H1 (cell line): Measurements from ENCODE around the gene KIZ. TPM values are rescaled to one million over a fixed set of nuclear protein-coding genes. Genes with fewer than 3 reads are reported as not detected.
A peak's percentile ranks its signal among the peaks of the same experiment; 100 is the strongest.

Experiments used
- CTCF ChIA-PET: fragments of 300-600 bp; sonication (Branson Sonifier 250); formaldehyde crosslinking; loops from one replicate; lab custom pipeline; 2021; ENCODE audit not compliant: partially characterized antibody; lab: Charles Lee
- POLR2A ChIA-PET: fragments of 300-600 bp; sonication (Branson Sonifier 250); formaldehyde crosslinking; loops from one replicate; lab custom pipeline; 2021; ENCODE audit warnings: inconsistent platforms; ENCODE audit not compliant: partially characterized antibody; lab: Charles Lee
- DNase-seq, 2 experiments: peaks; one replicate each; pipeline versions ENCODE4 v3.0.0 to v3.0.0-alpha.2; 2010 to 2022; ENCODE audit warnings: low spot score in 2 of 2, low read depth in 1 of 2, mixed read lengths in 1 of 2
- FAIRE-seq: peaks from 2 replicates; lab custom pipeline; 2011; peaks lifted over from hg19 to GRCh38; lab: Jason Lieb, UNC
- H2AFZ ChIP-seq: 2 replicates; pipeline ENCODE4 v1.8.1; 2012; ENCODE audit warnings: low read length, inconsistent platforms
- H2AK5ac ChIP-seq: 2 replicates; pipeline ENCODE4 v1.6.1; 2013; ENCODE audit warnings: low read depth, low read length
- H2BK120ac ChIP-seq: replicated peaks from 2 replicates; pipeline ENCODE3; 2013; ENCODE audit warnings: low read depth, low read length, inconsistent platforms
- H2BK12ac ChIP-seq: 2 replicates; pipeline ENCODE4 v1.6.1; 2013; ENCODE audit warnings: low read depth, low read length
- H2BK15ac ChIP-seq: 2 replicates; pipeline ENCODE4 v1.6.1; 2013; ENCODE audit warnings: low read length
- H2BK20ac ChIP-seq: 2 replicates; pipeline ENCODE4 v1.6.1; 2013; ENCODE audit warnings: low read length
- H2BK5ac ChIP-seq: 2 replicates; pipeline ENCODE4 v1.6.1; 2013; ENCODE audit warnings: low read depth, low read length
- H3K14ac ChIP-seq: 2 replicates; pipeline ENCODE4 v1.6.1; 2013; ENCODE audit warnings: inconsistent platforms; ENCODE audit not compliant: insufficient read length
- H3K18ac ChIP-seq: 2 replicates; pipeline ENCODE4 v1.6.1; 2013; ENCODE audit warnings: low read length; ENCODE audit errors: extremely low read depth
- H3K23ac ChIP-seq: 2 replicates; pipeline ENCODE4 v1.6.1; 2013; ENCODE audit warnings: inconsistent platforms; ENCODE audit not compliant: insufficient read length
- H3K23me2 ChIP-seq: 2 replicates; pipeline ENCODE4 v1.6.1; 2013; ENCODE audit warnings: low read depth, low read length
- H3K27ac ChIP-seq: 2 replicates; pipeline ENCODE4 v1.6.1; 2011; ENCODE audit warnings: low read depth, low read length, inconsistent platforms
- H3K27me3 ChIP-seq, 4 experiments: replicated peaks in 1 of 4; 1 replicate in 1 of 4; 2 replicates in 3 of 4; pipeline versions ENCODE4 v1.6.1 to v1.8.1; 2011 to 2013; ENCODE audit warnings: low read length in 3 of 4, mild to moderate bottlenecking in 3 of 4, inconsistent platforms in 2 of 4, mixed read lengths in 2 of 4, moderate library complexity in 1 of 4; ENCODE audit not compliant: control insufficient read depth in 3 of 4, insufficient read depth in 3 of 4; ENCODE audit errors: extremely low read depth in 1 of 4
- H3K36me3 ChIP-seq, 4 experiments: 2 replicates each; pipeline versions ENCODE4 v1.6.1 to v1.8.1; 2011 to 2013; ENCODE audit warnings: mild to moderate bottlenecking in 4 of 4, low read length in 3 of 4, moderate library complexity in 2 of 4, control low read depth in 1 of 4, inconsistent platforms in 1 of 4; ENCODE audit not compliant: insufficient read depth in 4 of 4, control insufficient read depth in 2 of 4
- H3K4ac ChIP-seq: replicated peaks from 2 replicates; pipeline ENCODE3; 2013; ENCODE audit warnings: low read length, low read depth, mixed read lengths, inconsistent platforms; ENCODE audit not compliant: insufficient read length
- H3K4me1 ChIP-seq, 4 experiments: replicated peaks in 1 of 4; 1 replicate in 1 of 4; 2 replicates in 3 of 4; pipeline versions ENCODE4 v1.6.1 to v1.8.1; 2011 to 2013; ENCODE audit warnings: low read length in 3 of 4, inconsistent platforms in 2 of 4, mixed read lengths in 1 of 4; ENCODE audit not compliant: insufficient read depth in 4 of 4, control insufficient read depth in 3 of 4
- H3K4me2 ChIP-seq, 2 experiments: 2 replicates each; pipeline versions ENCODE4 v1.6.1 to v1.8.1; 2011 to 2013; ENCODE audit warnings: low read depth in 2 of 2, low read length in 2 of 2, control low read depth in 1 of 2, inconsistent platforms in 1 of 2, mild to moderate bottlenecking in 1 of 2; ENCODE audit not compliant: insufficient read depth in 1 of 2
- H3K4me3 ChIP-seq, 4 experiments: fragments of 200-600, 300-600 bp in 1 of 4; sonication (generic), shearing (Covaris generic), sonication (Bioruptor Twin) in 1 of 4; 2 replicates each; pipeline versions ENCODE4 v1.5.1 to v1.8.1; 2011 to 2016; ENCODE audit warnings: low read length in 4 of 4, low read depth in 3 of 4, control low read depth in 2 of 4, inconsistent platforms in 2 of 4, mild to moderate bottlenecking in 2 of 4, mixed read lengths in 1 of 4, moderate library complexity in 1 of 4; ENCODE audit not compliant: insufficient read depth in 2 of 4; ENCODE audit errors: extremely low read depth in 1 of 4
- H3K56ac ChIP-seq: replicated peaks from 2 replicates; pipeline ENCODE3; 2013; ENCODE audit warnings: low read depth, mild to moderate bottlenecking, mixed read lengths, low read length, inconsistent platforms; ENCODE audit not compliant: insufficient read length
- H3K79me1 ChIP-seq: 2 replicates; pipeline ENCODE4 v1.6.1; 2013; ENCODE audit warnings: low read depth, low read length, control low read depth
- H3K79me2 ChIP-seq, 2 experiments: 2 replicates each; pipeline versions ENCODE4 v1.6.1 to v1.8.1; 2012 to 2013; ENCODE audit warnings: low read length in 2 of 2, mild to moderate bottlenecking in 2 of 2, inconsistent platforms in 1 of 2; ENCODE audit not compliant: insufficient read depth in 2 of 2, control insufficient read depth in 1 of 2
- H3K9ac ChIP-seq, 4 experiments: replicated peaks in 1 of 4; 1 replicate in 1 of 4; 2 replicates in 3 of 4; pipeline versions ENCODE4 v1.6.1 to v1.8.1; 2011 to 2013; ENCODE audit warnings: low read depth in 3 of 4, low read length in 3 of 4, control low read depth in 2 of 4, mild to moderate bottlenecking in 2 of 4, moderate library complexity in 2 of 4, inconsistent platforms in 1 of 4; ENCODE audit errors: extremely low read depth in 1 of 4
- H3K9me3 ChIP-seq, 2 experiments: 2 replicates each; pipeline versions ENCODE4 v1.6.1 to v1.8.1; 2012 to 2013; ENCODE audit warnings: mild to moderate bottlenecking in 2 of 2, moderate library complexity in 2 of 2, control low read depth in 1 of 2, inconsistent platforms in 1 of 2, low read depth in 1 of 2, low read length in 1 of 2, mixed read lengths in 1 of 2; ENCODE audit not compliant: insufficient read depth in 2 of 2
- H4K20me1 ChIP-seq, 2 experiments: replicated peaks in 1 of 2; 2 replicates each; pipeline versions ENCODE3 to v1.8.1; 2011 to 2013; ENCODE audit warnings: inconsistent platforms in 2 of 2, low read length in 2 of 2, mild to moderate bottlenecking in 1 of 2; ENCODE audit not compliant: insufficient read depth in 2 of 2, control insufficient read depth in 1 of 2
- H4K5ac ChIP-seq: 2 replicates; pipeline ENCODE4 v1.6.1; 2013; ENCODE audit warnings: low read length, low read depth, mixed read lengths, inconsistent platforms; ENCODE audit not compliant: insufficient read length
- H4K8ac ChIP-seq: 2 replicates; pipeline ENCODE4 v1.8.0; 2013; ENCODE audit warnings: mild to moderate bottlenecking, moderate library complexity, low read length, inconsistent platforms; ENCODE audit not compliant: insufficient read depth; ENCODE audit errors: extremely low read depth
- H4K91ac ChIP-seq: replicated peaks from 2 replicates; pipeline ENCODE3; 2013; ENCODE audit warnings: low read length, mixed read lengths, inconsistent platforms; ENCODE audit not compliant: insufficient read length
- ATF2 ChIP-seq: IDR thresholded peaks from 2 replicates; pipeline ENCODE4 v1.6.1; 2012; ENCODE audit warnings: low read length, inconsistent platforms
- CHD1 ChIP-seq: IDR thresholded peaks from 2 replicates; pipeline ENCODE4 v1.6.1; 2012; ENCODE audit warnings: low read depth, low read length, improper control_type of control experiment
- KDM4A ChIP-seq: IDR thresholded peaks from one replicate; pipeline ENCODE4 v1.7.1; 2012; ENCODE audit warnings: low read depth, mild to moderate bottlenecking, moderate library complexity, low read length, inconsistent platforms; ENCODE audit not compliant: severe bottlenecking
- SIN3A ChIP-seq, 2 experiments: IDR thresholded peaks in 1 of 2; conservative IDR thresholded peaks in 1 of 2; 2 replicates each; pipeline ENCODE4 v1.6.1; 2011 to 2012; ENCODE audit warnings: low read length in 2 of 2, improper control_type of control experiment in 1 of 2, low read depth in 1 of 2, mild to moderate bottlenecking in 1 of 2
- SP4 ChIP-seq: IDR thresholded peaks from 2 replicates; pipeline ENCODE4 v1.6.1; 2012; ENCODE audit warnings: low read length, inconsistent platforms
- WGBS, 2 experiments: shearing (Covaris generic) in 1 of 2; methylation state at CpG; one replicate each; pipeline versions ENCODE4 v1.1.6 to v1.1.7; 2013 to 2015; ENCODE audit warnings: low lambda C conversion rate in 2 of 2, mixed read lengths in 2 of 2, inconsistent platforms in 1 of 2, low coverage in 1 of 2, missing lambda C conversion rate in 1 of 2; ENCODE audit not compliant: insufficient replicate concordance in 2 of 2, insufficient coverage in 1 of 2, insufficient read length in 1 of 2; ENCODE audit errors: extremely low coverage in 1 of 2, missing lambda C conversion rate in 1 of 2; 5-methylcytosine and 5-hydroxymethylcytosine counted together
- polyA plus RNA-seq, 7 experiments: library from polyadenylated mRNA; depleted of rRNA in 3 of 7; stranded (reverse) in 5 of 7; unstranded in 2 of 7; fragments of >200 nt in 5 of 7; fragments of 200-250 nt in 2 of 7; gene quantifications; 1 replicate in 5 of 7; 2 replicates in 1 of 7; 4 replicates in 1 of 7; pipeline versions ENCODE4 v1.2.1 to v1.2.3, GENCODE V29; 2011 to 2013; ENCODE audit warnings: missing spikeins in 2 of 7, mixed read lengths in 2 of 7
- total RNA-seq: library from RNA; stranded (reverse); fragmentation: NEBNext Ultra II Directional; extraction: Animal tissue kit (Norgen Biotek cat#: 25700); gene quantifications from 2 replicates; pipeline ENCODE4 v1.2.1, GENCODE V29; 2021

KIZ gene
- total and polyA plus RNA-seq, 2 of the 8 experiments (the other 6 are each of a cell fraction or from before 2014, with no cell fraction given) = 13.0 to 51.7 TPM

GRCh38 chr20:21143194-21143890 lies 17.5 kb downstream of the KIZ start:
- TF ChIP-seq KDM4A (no peak), ATF2 (no peak), SP4 (no peak), SIN3A (conservative IDR thresholded peaks at IDR 0.05 in 1 of 2, IDR thresholded peaks at IDR 0.05 in 1 of 2; ENCODE audit: low read depth in 1 of 2, low read length in 2 of 2) (no peak), CHD1 (no peak)
- TF ChIP-seq, all 59 proteins: peak for 0
- Histone ChIP-seq H4K5ac (no peak overlapping the region), H2BK5ac (no peak overlapping the region), H3K4me2 (no peak overlapping the region), H3K79me2 (no peaks in the 10 kb centered on the region), H2BK20ac (no peak overlapping the region), H3K4me3 (no peak overlapping the region), H3K18ac (no peak overlapping the region), H3K27ac (no peak overlapping the region), H2BK12ac (no peak overlapping the region), H2BK120ac (no peak overlapping the region), H3K23ac (no peak overlapping the region), H4K8ac (no peak overlapping the region), H3K79me1 (no peaks in the 10 kb centered on the region), H4K20me1 (no peaks in the 10 kb centered on the region), H3K23me2 (peaks cover 3% of the 10 kb centered on the region; the same call in 1 of the 2 replicates), H2AFZ (no peak overlapping the region), H3K56ac (no peak overlapping the region), H3K9ac (no peak overlapping the region), H4K91ac (no peak overlapping the region), H3K36me3 (peaks cover 0 to 6% (median 1%) of the 10 kb centered on the region in 4 experiments; a peak in 3 of 8 replicates), H3K9me3 (no peaks in the 10 kb centered on the region), H2AK5ac (no peak overlapping the region), H3K27me3 (no peaks in the 10 kb centered on the region), H2BK15ac (no peak overlapping the region), H3K14ac (no peak overlapping the region), H3K4me1 (no peaks in the 10 kb centered on the region), H3K4ac (no peak overlapping the region)
- DNase-seq (no peak), FAIRE-seq (peak; percentile 42)
- WGBS, 2 experiments = 91% methylated on average over 7 of the region's 7 CpGs; no CpG with 5 or more reads in 1 of the 2 experiments
- CTCF ChIA-PET = interaction anchor here (0.8 to 1.6 kb wide), 2 partner anchors 13 to 348 kb away, joined by 3 read pairs; no protein-coding TSS in a partner anchor
- POLR2A ChIA-PET = interaction anchor here (1.5 kb wide), 1 partner anchor 10 kb away, joined by 4 read pairs; no protein-coding TSS in a partner anchor
